Measurements from ENCODE around the gene NME7. TPM values are rescaled to one million over a fixed set of nuclear protein-coding genes. Genes with fewer than 3 reads are reported as not detected.

Gene NME7
- polyA plus RNA-seq, 6 donors from 2014 or later, result 2.6 to 19.2 (median 11.0) TPM

- Mint-ChIP-seq H3K36me3 (peaks cover 0 to 5% of the 10 kb centered on the region in 2 donors), H3K9me3 (peaks cover 0 to 2% (median 0%) of the 10 kb centered on the region in 7 donors), H3K27ac (no peak overlapping the region), H3K27me3 (peaks cover 21 to 26% (median 24%) of the 10 kb centered on the region in 3 donors), H3K4me3 (no peak overlapping the region), H3K4me1 (peaks cover 0 to 5% (median 0%) of the 10 kb centered on the region in 3 donors)
- DNase-seq (no peak), ATAC-seq (ENCODE audit: low read depth in 2 of 2) (peak in 1 of 2 donors; percentile 23)
Measured at GRCh38 chr1:169091480-169091941, 276.1 kb downstream of the NME7 start.

DNA sequence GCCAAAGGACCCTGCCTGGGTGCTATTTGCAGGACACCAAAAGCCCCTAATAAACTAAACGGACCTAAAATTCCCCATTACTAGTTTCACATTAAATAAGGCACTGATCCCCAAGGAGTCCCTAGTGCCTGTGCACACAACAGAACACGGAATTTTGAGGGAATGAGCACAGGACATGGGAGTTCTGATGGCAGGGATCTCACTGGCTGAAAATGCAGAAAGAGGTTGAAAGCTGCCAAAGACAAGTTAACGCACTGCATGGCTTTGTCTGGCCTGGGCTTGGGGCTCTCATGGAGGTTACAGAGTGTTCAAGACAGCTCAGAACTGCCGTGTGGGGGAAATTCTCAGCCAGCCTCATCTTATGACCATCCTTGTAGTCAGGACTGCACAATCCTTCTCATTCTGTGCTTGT is 276.7 kb downstream of the NME7 start:
- ATAC-seq (ENCODE audit: low read depth in 2 of 2) (no peak), DNase-seq (no peak)
- Mint-ChIP-seq H3K36me3 (no peaks in the 10 kb centered on the region), H3K9me3 (peaks cover 0 to 2% (median 0%) of the 10 kb centered on the region in 7 donors), H3K4me1 (peaks cover 0 to 5% (median 0%) of the 10 kb centered on the region in 3 donors), H3K27ac (peak overlapping the region in 1 of 6 donors; percentile 63), H3K27me3 (peaks cover 18 to 21% (median 20%) of the 10 kb centered on the region in 3 donors), H3K4me3 (no peak overlapping the region)

DNA sequence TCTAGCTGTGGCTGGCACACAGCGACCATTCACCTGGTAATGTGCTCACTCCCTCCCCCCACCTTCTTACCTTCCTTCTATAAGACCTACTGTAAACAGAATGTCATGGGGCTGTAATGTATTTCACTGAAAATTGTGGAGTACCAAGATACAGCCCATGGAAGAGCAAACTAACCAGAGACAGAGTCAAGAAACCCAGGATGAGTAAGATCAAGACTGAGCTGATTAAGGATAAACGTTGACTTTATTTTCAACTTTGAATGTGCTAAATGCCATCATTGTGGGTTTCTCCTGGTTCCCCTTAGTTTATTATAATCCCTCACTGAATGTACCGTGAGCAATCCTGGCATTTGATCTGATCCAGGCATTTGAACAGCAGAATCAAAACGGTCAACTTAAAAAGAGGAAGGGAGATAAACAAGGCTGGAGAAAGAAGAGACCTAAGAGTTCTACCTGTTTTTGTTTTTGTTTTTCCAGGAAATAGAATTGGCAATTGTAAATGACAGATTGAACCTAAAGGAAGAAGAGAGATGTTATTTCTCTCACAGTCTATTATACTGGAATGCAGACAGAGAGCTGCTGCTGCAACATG is 277.2 kb downstream of the NME7 start:
- DNase-seq (no peak), ATAC-seq (ENCODE audit: low read depth in 2 of 2) (no peak)
- Mint-ChIP-seq H3K4me1 (peaks cover 0 to 5% (median 0%) of the 10 kb centered on the region in 3 donors), H3K27me3 (peaks cover 13 to 21% (median 15%) of the 10 kb centered on the region in 3 donors), H3K27ac (no peak overlapping the region), H3K4me3 (no peak overlapping the region), H3K9me3 (no peaks in the 10 kb centered on the region), H3K36me3 (no peaks in the 10 kb centered on the region)

GRCh38 chr1:169089776-169090175 is 277.8 kb downstream of the NME7 start:
- Mint-ChIP-seq H3K27me3 (peaks cover 10 to 19% (median 13%) of the 10 kb centered on the region in 3 donors), H3K9me3 (no peaks in the 10 kb centered on the region), H3K27ac (no peak overlapping the region), H3K4me1 (peaks cover 0 to 5% (median 0%) of the 10 kb centered on the region in 3 donors), H3K36me3 (no peaks in the 10 kb centered on the region), H3K4me3 (no peak overlapping the region)
- no peak for ATAC-seq (ENCODE audit: low read depth in 2 of 2)
- no peak for DNase-seq

GRCh38 chr1:169087876-169088275 is 279.7 kb downstream of the NME7 start:
- peaks cover 0 to 12% (median 6%) of the 10 kb centered on the region in 3 donors for H3K27me3 Mint-ChIP-seq
- no peak overlapping the region for H3K4me3 Mint-ChIP-seq
- DNase-seq (no peak), ATAC-seq (ENCODE audit: low read depth in 2 of 2) (no peak)
- H3K36me3 Mint-ChIP-seq, result no peaks in the 10 kb centered on the region
- peaks cover 0 to 5% (median 0%) of the 10 kb centered on the region in 3 donors for H3K4me1 Mint-ChIP-seq
- no peak overlapping the region for H3K27ac Mint-ChIP-seq
- no peaks in the 10 kb centered on the region for H3K9me3 Mint-ChIP-seq

GRCh38 chr1:169086603-169087455 is 280.8 kb downstream of the NME7 start:
- H3K27ac Mint-ChIP-seq, result peak overlapping the region in 2 of 6 donors; percentile 29 to 67

DNA sequence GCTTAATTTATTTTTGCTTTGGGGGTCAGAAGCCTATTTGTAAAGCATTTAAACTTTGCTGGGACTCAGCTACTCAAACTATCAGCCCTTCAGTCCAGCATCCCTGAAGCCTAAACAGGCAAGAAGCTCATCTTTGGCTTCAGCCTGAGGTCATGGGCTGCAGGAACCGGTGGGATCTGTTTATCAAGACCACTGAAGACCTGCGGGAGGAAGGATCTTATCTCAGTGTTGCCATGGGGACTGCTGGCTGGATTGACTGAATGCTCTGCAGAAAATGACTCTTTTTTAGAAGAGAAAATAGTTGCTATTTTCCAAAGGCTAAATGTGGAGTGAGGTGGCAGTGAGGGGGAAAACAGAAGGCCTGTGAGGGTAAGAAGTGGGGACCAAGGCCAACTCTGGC is 281.7 kb downstream of the NME7 start:
- DNase-seq (no peak), ATAC-seq (ENCODE audit: low read depth in 2 of 2) (no peak)
- Mint-ChIP-seq H3K4me1 (peaks cover 0 to 5% (median 0%) of the 10 kb centered on the region in 3 donors), H3K36me3 (no peaks in the 10 kb centered on the region), H3K27me3 (peaks cover 0 to 7% (median 6%) of the 10 kb centered on the region in 3 donors), H3K9me3 (no peaks in the 10 kb centered on the region), H3K27ac (peak overlapping the region in 1 of 6 donors; percentile 85), H3K4me3 (no peak overlapping the region)

More at GRCh38 chr1:169086603-169087455, 280.8 kb downstream of the NME7 start:
- Mint-ChIP-seq H3K9me3 (no peaks in the 10 kb centered on the region), H3K4me1 (peaks cover 0 to 5% (median 0%) of the 10 kb centered on the region in 3 donors), H3K27me3 (peaks cover 0 to 12% (median 6%) of the 10 kb centered on the region in 3 donors), H3K4me3 (no peak overlapping the region), H3K36me3 (no peaks in the 10 kb centered on the region)
- peak in 1 of 2 donors; percentile 69 for ATAC-seq (ENCODE audit: low read depth in 2 of 2)
- no peak for DNase-seq

Other genes with a start within 250 kb of the NME7 start
- 10 to 100 TPM; 10.3 to 12.6 (median 11.0) TPM for gene BLZF1, start 398 bp upstream of the NME7 start, polyA plus RNA-seq (ENCODE audit: low read depth in 6 of 6)
- gene CCDC181, start 59.7 kb upstream of the NME7 start, polyA plus RNA-seq (ENCODE audit: low read depth in 6 of 6), result not detected
- gene SLC19A2, start 118.1 kb upstream of the NME7 start, polyA plus RNA-seq (ENCODE audit: low read depth in 6 of 6), result 1 to 10 TPM in 2 of 6 donors, under 1 TPM in 4; 0.36 to 1.4 (median 0.79) TPM
- under 1 TPM in 1 of 6 donors, not detected in 5; 0.06 TPM for gene F5, start 218.7 kb upstream of the NME7 start, polyA plus RNA-seq (ENCODE audit: low read depth in 6 of 6)

Data from naive B cell (primary cell).